ENCODE results near the gene NID2. TPM values are rescaled to one million over a fixed set of nuclear protein-coding genes. Genes with fewer than 3 reads are reported as not detected.

NID2 gene
- total RNA-seq, 1 experiment from 2014 or later: 9.5 TPM

- H3K4me1 ChIP-seq: no peaks in the 10 kb centered on the region
- TF ChIP-seq, protein P1, sequence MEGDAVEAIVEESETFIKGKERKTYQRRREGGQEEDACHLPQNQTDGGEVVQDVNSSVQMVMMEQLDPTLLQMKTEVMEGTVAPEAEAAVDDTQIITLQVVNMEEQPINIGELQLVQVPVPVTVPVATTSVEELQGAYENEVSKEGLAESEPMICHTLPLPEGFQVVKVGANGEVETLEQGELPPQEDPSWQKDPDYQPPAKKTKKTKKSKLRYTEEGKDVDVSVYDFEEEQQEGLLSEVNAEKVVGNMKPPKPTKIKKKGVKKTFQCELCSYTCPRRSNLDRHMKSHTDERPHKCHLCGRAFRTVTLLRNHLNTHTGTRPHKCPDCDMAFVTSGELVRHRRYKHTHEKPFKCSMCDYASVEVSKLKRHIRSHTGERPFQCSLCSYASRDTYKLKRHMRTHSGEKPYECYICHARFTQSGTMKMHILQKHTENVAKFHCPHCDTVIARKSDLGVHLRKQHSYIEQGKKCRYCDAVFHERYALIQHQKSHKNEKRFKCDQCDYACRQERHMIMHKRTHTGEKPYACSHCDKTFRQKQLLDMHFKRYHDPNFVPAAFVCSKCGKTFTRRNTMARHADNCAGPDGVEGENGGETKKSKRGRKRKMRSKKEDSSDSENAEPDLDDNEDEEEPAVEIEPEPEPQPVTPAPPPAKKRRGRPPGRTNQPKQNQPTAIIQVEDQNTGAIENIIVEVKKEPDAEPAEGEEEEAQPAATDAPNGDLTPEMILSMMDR (IDR thresholded peaks at IDR 0.05; ENCODE audit: insufficient read depth in 1 of 2, low read depth in 1 of 2, low read length in 1 of 2, severe bottlenecking in 1 of 2, unreplicated experiment in 1 of 2): no peak
- Mint-ChIP-seq H3K36me3 (ENCODE audit: insufficient read depth, unreplicated experiment) (no peaks in the 10 kb centered on the region), H3K9me3 (ENCODE audit: unreplicated experiment) (no peaks in the 10 kb centered on the region), H3K4me3 (ENCODE audit: unreplicated experiment) (no peak overlapping the region), H3K27me3 (ENCODE audit: insufficient read depth, unreplicated experiment) (no peaks in the 10 kb centered on the region), H3K27ac (ENCODE audit: unreplicated experiment) (no peak overlapping the region), H3K4me1 (ENCODE audit: low read depth, unreplicated experiment) (no peaks in the 10 kb centered on the region)
- no peaks in the 10 kb centered on the region for H3K36me3 ChIP-seq (ENCODE audit: control insufficient read depth, insufficient read depth, low read length)
- intact Hi-C loops (cut with micrococcal nuclease; ENCODE audit: unreplicated experiment): no loop called here
- no peak overlapping the region for H3K4me3 ChIP-seq (ENCODE audit: low read depth, low read length)
- H3K9me3 ChIP-seq: no peaks in the 10 kb centered on the region
- CTCF ChIA-PET: no interaction called here
- no TSS peak for BruUV-seq (replicated peaks)
- DNase-seq: no peak
- POLR2A ChIA-PET: no interaction called here
- H3K27me3 ChIP-seq (replicated peaks; ENCODE audit: control insufficient read depth, insufficient read depth, low read length): no peaks in the 10 kb centered on the region
Measured at GRCh38 chr14:52032204-52032801, 36.6 kb downstream of the NID2 start.

DNA sequence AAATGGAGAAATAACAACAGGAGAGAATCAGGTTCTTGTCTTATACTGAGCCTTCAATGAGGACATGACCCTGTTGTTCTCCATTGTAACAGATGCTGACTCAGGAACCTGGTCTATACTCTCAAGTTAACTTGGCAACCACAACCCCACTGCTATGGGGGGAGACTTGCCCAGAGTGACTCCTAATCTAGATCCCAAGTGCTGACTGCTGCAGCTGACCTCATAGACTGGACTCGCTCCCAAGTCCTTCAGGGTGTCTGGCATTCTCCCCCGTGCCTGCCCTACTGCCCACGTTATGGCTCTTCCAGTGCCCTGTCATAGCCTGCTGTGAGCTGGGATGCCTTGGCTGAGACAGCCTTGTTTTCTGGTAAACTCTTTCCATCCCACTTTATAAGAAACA is 37.1 kb downstream of the NID2 start:
- CTCF ChIA-PET: no interaction called here
- Mint-ChIP-seq H3K27me3 (ENCODE audit: insufficient read depth, unreplicated experiment) (no peaks in the 10 kb centered on the region), H3K4me3 (ENCODE audit: unreplicated experiment) (no peak overlapping the region), H3K27ac (ENCODE audit: unreplicated experiment) (no peak overlapping the region), H3K36me3 (ENCODE audit: insufficient read depth, unreplicated experiment) (no peaks in the 10 kb centered on the region), H3K9me3 (ENCODE audit: unreplicated experiment) (no peaks in the 10 kb centered on the region), H3K4me1 (ENCODE audit: low read depth, unreplicated experiment) (no peaks in the 10 kb centered on the region)
- Histone ChIP-seq H3K9me3 (no peaks in the 10 kb centered on the region), H3K36me3 (ENCODE audit: control insufficient read depth, insufficient read depth, low read length) (no peaks in the 10 kb centered on the region), H3K4me3 (ENCODE audit: low read depth, low read length) (no peak overlapping the region), H3K27me3 (replicated peaks; ENCODE audit: control insufficient read depth, insufficient read depth, low read length) (no peaks in the 10 kb centered on the region), H3K4me1 (no peaks in the 10 kb centered on the region)
- no TSS peak for BruUV-seq (replicated peaks)
- TF ChIP-seq, protein P1 (IDR thresholded peaks at IDR 0.05; ENCODE audit: insufficient read depth in 1 of 2, low read depth in 1 of 2, low read length in 1 of 2, severe bottlenecking in 1 of 2, unreplicated experiment in 1 of 2): no peak
- POLR2A ChIA-PET: no interaction called here
- intact Hi-C loops (cut with micrococcal nuclease; ENCODE audit: unreplicated experiment): no loop called here
- no peak for DNase-seq

DNA sequence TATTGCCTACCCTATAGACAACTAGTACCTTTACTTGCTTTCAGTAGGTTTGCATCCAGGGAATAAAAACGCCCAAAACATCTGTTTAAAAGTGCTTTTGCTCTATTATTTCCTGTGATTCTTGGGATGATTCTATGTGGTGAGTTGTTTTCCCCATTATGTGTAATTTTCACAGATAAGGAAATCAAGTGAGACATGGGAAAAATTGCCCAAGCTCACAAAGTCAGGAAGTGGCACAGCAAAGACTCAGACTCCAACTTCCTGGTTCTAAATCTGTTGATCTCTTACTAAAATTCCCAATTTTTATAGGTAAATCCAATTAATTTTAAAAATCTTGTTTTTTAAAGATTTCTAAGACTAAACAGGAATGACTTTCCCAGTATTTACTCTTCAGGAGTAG is 39.0 kb downstream of the NID2 start:
- no peaks in the 10 kb centered on the region for H3K9me3 Mint-ChIP-seq (ENCODE audit: unreplicated experiment)
- Histone ChIP-seq H3K36me3 (ENCODE audit: control insufficient read depth, insufficient read depth, low read length) (no peaks in the 10 kb centered on the region), H3K4me1 (peaks cover 4% of the 10 kb centered on the region; the same call in 1 of the 2 replicates), H3K9me3 (no peaks in the 10 kb centered on the region), H3K27me3 (replicated peaks; ENCODE audit: control insufficient read depth, insufficient read depth, low read length) (no peaks in the 10 kb centered on the region), H3K4me3 (ENCODE audit: low read depth, low read length) (no peak overlapping the region)
- no peaks in the 10 kb centered on the region for H3K27me3 Mint-ChIP-seq (ENCODE audit: insufficient read depth, unreplicated experiment)
- no peak overlapping the region for H3K27ac Mint-ChIP-seq (ENCODE audit: unreplicated experiment)
- intact Hi-C loops (cut with micrococcal nuclease; ENCODE audit: unreplicated experiment): no loop called here
- no peak for DNase-seq
- no peaks in the 10 kb centered on the region for H3K4me1 Mint-ChIP-seq (ENCODE audit: low read depth, unreplicated experiment)
- H3K4me3 Mint-ChIP-seq (ENCODE audit: unreplicated experiment): no peak overlapping the region
- BruUV-seq (replicated peaks): no TSS peak
- TF ChIP-seq, protein P1 (IDR thresholded peaks at IDR 0.05; ENCODE audit: insufficient read depth in 1 of 2, low read depth in 1 of 2, low read length in 1 of 2, severe bottlenecking in 1 of 2, unreplicated experiment in 1 of 2): no peak
- ChIA-PET CTCF (no interaction called here), POLR2A (no interaction called here)
- H3K36me3 Mint-ChIP-seq (ENCODE audit: insufficient read depth, unreplicated experiment): peaks cover 6% of the 10 kb centered on the region

All from Caco-2 (cell line).